GM21526 (cell line): ENCODE measurements around the gene NSMF.

Experiments used
- ATAC-seq: cut with Tn5 transposase; IDR thresholded peaks from one replicate; pipeline ENCODE4 v1.9.1; 2021; ENCODE audit warnings: moderate library complexity; ENCODE audit not compliant: unreplicated experiment, low FRiP score

NSMF gene

DNA sequence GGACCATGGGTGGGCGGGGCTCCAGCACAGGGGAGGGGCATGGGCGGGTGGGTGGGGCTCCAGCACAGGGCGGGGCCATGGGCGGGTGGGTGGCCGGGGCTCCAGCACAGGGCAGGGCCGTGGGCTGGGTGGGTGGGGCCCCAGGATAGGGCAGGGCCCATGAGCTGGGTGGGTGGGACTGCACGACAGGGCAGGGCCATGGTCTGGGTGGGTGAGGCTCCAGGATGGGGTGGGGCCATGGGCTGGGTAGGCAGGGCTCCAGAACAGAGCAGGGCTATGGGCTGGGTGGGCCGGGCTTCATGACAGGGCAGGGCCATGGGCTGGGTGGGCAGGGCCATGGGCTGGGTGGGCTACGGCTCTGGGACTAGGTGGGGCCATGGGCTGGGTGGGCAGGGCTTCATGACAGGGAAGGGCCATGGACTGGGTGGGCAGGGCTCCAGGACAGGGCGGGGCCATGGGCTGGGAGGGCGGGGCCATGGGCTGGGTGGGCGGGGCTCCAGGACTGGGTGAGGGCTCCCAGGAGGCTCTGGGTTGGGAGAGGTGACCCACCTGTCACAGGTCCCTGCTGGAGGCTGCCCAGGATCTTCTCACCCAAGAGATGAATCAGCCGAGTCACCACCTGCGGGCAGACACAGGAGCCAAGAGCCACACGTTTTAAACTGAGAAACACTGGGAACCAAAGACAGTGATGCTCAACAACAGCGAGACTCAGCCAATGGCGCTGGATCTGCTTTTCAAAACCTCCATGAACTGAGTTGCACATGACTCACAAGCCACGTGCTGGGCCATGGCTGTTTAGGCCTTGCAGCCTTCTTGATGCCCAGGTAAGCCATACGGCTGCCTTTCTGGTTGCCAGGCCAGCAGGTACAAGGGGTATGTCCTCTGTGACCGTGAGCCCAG is 33.6 kb upstream of the NSMF start:
- ATAC-seq = no peak

DNA sequence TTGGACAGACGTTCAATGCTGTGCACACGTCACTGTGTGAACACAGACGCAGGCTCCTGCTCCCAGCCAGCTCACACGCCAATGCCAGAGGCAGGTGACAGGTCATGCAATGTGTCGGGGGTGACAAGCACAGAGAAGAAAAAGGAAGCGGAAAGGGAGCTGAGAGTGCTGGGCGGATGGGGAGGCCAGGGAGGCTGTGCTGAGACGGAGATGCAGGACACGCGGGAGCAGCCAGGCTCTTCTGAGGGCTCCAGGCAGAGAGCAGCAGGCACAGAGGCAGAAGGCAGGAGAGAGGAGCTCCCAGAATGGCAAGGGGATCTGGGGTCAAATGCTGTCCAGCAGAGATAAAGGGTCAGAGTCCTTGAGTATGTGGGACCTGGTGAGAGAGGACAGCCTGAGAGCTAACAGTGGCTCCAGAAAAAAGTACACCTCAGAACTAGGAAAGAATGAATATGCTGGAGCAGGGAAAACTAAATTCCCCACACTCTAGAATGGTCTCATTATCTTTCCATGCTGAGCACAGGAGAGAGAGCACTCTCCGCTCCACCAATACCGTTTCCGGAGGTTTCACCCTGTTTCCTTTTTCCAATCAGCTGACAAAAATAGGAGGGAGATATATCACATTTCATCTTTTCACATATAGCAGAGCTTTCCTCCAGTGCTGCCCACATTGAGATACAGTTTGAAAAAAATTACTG is 32.8 kb upstream of the NSMF start:
- no peak for ATAC-seq

DNA sequence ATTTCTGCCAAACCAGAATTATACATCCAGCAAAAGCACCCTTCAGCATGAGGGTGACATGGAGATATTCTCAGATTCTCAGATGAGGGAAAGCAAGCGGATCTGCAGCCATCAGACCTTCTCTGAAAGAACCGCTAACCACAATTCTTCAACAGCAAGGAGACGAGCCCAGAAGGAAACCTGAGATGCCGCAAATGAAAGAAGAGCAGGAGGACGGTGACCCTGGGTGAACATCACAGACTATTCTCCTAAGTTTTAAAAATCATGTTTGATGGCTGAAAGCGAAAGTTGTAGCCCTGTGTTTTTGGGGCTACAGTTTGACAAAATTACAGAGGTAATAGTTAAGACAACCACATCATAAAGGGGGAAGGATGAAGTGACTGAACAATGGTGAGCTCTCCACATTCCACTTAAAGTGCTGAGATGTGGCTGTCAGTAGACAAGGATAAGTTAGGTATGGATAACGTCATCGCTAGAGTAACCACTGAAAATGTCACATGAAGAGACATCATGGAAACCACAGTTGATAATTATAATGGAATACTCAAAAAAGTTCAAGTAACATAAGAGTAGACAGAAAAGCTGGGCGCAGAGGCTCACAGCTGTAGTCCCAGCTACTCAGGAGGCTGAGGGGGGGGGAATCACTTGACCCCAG is 31.5 kb upstream of the NSMF start:
- ATAC-seq = no peak

GRCh38 chr9:137488906-137489305 is 29.8 kb upstream of the NSMF start:
- ATAC-seq = no peak

DNA sequence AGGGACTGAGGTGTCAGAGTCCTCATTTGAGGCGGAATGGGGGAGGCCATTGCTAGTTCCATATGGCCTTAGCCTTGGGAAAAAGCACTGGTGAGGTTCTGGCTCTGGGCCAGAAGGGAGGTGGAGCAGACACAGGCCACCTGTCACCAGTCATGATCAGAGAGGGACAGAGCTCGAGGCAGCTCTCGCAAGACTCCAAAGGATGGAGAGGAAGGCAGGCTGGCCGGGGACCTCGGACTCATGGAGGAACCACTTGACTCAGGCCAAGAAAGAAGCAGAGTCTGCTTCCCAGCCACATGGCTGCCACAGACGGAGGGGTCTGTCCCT is 29.2 kb upstream of the NSMF start:
- no peak for ATAC-seq

- ATAC-seq = no peak
Observed at GRCh38 chr9:137487454-137488326, 28.6 kb upstream of the NSMF start.

DNA sequence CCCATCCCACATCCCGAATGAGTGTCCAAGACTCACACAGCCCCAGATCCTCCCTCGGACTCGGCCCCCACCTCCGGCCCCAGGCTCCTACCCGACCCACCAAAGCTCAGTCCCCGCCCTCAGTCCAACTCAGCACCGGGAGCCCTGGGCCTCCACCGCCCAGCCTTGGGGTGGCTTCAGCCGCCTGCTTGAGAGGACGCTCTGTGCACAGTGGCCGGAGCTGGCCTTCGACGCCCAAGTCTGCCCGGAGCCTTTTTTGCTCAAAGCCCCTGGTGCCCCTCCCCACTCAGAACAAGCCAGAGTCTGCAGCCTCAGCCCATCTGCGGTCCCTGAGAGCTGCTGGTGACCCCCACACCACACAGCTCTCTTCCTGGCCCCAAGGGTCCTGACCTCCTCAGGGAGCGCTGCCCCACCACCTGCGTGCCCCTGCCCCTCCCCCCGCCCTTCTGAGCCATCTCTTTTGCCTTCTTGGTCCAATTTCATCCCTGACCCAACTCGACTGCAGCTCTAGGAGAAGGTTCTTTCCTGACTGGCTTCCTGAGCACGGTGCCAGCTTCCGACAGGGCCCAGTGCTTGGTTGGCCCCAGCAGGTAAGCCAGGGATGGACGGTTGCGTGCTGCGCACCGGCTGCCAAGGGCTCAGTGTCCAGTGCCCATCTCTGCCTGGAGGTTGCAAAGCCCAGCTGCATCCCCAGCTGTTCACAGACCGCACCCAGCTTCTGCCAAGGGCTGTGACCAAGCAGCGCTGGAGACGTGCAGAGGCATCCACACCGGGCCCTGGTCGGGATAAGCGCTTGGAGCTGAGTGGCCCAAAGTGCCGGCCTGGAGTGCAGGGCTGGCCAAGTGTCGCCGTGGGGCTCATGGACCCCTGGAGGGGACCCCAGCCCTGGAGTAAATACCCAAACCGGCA is 27.7 kb upstream of the NSMF start:
- no peak for ATAC-seq

GRCh38 chr9:137486141-137486490 is 27.0 kb upstream of the NSMF start:
- ATAC-seq = no peak

DNA sequence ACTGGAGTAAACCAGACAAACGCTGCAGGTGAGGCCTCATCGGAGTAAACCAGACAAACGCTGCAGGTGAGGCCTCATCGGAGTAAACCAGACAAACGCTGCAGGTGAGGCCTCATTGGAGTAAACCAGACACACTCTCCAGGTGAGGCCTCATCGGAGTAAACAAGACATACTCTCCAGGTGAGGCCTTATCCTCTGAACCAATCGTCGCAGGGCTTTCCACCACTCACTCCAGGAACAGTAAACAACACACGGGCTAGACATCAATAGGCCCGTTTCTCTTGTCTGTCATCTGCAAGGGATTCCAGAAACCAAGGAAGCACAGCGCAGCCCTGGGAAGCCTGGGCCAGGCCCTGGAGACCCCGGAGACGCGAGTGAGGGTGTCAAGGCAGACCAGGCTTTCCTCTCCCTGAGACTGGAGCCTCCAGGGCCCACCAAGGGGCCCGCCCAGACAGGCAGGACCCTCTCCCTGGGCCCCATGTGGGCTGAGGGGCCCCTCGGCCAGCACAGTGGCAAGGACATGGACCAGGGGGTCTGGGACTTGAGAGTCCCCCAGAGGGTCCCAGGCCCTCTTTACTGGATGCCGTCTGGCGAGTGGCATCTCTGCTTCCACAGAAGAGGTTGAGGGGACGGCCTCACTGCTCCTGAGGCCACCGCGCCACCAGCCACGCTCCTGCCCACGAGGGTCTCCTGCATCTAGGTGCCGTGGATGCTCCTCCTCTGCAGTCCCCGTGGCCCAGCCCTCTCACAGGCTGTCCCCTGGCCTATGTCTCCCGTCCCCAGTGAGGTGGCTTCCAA is 26.4 kb upstream of the NSMF start:
- ATAC-seq = no peak

DNA sequence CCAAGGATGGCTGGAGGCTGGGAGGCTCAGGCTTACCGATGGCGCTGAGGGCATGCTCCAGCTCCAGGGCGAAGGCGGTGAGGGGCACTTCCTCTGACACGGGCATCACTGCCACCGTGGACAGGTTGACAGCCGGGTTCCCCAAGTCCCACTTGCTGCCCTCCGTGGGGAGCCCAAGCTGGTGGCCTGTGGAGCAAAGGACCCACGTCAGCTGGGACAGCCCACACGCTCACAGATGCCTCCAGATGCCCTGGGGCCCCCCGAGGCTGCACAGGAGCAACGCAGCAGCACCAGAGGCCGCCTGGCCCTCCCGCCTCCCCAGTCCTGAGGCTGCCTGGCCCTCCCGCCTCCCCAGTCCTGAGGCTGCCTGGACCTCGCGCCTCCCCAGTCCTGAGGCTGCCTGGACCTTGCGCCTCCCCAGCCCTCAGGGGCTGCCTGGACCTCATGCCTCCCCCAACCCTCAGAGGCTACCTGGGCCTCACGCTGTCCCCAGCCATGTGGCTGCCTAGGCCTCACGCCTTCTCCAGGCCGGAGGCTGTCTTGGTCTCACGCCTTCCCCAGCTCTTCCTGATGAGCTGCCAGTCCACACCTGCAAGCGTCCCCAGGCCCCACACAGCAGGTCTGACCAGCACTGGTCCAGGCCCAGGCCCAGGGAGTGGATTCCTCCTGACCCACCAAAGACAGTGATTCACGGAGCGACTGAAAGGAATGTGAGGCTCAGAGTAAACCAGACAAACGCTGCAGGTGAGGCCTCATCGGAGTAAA is 25.6 kb upstream of the NSMF start:
- ATAC-seq = no peak

DNA sequence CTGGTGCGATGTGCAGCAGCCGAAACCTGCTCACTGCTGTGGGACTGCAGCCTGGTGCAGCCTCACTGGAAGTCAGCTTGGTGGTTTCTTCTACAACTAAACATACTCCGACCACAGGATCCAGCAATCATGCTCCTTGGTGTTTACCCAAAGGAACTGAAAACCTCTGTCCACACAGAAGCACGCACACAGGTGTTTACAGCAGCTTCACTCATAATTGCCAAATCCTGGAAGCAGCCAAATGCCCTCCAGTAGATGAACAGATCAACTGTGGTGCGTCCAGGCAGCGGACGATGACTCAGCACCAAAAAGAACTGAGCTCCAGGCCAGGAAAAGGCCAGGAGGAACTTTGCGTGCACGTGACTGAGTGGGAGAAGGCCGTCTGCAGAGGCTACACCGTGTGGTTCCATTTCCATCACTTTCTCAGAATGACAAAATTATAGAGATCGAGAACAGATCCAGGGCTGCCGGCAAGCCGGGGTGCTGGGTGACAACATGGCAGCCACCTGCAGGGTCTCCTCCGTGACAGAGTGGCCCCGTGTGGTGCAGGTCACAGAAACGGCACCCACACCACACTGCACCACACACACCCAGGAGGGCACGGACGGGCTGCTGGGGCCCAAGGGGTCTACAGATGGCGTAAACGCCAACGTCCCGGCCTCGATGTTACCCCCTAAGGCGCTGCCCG is 23.1 kb upstream of the NSMF start:
- no peak for ATAC-seq

DNA sequence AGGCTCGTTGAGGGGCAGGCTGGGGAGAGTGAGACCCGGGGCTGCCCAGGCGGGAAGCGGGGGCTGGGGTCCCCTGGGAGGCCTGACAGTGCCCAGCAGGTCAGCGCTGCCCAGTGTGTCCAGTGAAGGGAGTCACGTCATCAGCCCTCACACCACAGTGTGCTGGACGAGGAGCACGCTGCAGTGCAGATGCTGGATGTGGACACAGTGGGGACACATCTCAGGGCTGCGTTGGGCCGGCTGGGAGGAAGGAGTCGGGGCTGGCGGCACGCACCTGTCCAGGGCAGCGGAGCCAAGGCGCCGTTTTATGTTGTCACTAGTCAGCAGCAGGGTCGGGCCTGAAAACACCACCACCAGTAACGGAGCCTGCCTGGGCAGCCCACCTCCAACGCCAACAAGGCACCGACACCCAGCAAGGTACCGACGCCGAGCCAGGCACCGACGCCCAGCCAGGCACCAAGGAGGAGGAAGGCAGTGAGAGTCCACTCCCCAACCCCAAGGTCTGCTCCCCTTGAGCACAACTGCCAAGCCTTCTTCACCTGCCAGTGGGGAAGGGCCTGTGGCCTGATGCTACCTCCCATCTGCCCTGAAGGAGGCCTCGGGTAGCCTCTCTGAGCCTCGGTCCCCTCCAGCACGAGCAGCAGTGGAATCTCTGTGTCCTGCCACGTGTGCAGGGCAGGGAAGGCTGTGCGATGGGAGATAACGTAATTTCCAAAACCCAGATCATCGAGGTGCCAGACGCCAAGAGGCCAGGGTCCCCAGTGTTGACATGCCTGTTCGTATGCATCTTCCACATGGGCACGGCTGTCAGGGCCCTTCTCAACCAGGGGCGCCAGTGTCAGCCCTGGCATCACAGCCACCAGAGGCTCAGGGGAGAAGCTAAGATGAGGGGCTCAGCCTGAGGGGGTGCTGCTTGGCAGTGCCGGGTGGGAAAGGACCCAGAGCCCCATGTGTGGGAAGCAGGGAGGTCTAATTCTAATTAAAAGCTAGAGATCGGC is 21.9 kb upstream of the NSMF start:
- ATAC-seq = no peak

DNA sequence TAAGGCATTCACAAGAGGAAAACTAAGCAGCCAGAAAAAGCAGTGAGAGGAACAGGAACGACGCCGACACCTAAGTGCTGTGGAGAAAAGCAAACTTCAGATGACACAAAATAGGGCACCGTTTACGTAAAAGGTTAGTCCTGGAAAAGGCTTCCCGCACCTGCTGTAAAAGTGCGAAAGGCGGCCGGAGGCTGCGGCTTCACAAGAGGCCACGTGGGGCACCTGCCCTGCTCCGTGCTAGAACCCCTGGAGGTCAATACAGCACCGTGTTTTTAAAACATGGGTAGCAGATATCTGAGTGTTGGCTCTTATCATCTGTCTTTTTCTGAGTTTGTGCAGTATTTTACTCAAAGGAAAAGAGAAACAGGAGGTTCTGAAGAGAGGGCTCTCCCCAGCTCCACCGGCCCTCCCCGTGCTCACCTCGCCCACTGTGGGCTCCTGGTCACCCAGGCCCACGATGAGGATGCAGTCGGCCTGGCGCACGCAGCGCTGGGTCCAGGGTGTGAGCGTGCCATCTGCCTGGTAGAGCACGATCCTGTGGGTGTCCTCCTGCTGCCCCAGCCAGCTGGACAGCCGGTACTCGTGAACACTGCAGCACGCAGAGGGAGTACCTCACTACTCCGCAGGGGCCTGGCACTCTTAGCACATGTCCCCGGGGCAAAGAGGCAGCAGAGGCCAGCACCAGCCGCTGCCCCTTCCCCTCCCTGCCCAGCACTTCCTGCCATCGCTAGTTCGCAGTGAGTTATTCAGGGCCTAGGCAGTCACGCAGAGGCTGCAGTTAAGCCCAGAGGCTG is 21.0 kb upstream of the NSMF start:
- ATAC-seq = no peak

DNA sequence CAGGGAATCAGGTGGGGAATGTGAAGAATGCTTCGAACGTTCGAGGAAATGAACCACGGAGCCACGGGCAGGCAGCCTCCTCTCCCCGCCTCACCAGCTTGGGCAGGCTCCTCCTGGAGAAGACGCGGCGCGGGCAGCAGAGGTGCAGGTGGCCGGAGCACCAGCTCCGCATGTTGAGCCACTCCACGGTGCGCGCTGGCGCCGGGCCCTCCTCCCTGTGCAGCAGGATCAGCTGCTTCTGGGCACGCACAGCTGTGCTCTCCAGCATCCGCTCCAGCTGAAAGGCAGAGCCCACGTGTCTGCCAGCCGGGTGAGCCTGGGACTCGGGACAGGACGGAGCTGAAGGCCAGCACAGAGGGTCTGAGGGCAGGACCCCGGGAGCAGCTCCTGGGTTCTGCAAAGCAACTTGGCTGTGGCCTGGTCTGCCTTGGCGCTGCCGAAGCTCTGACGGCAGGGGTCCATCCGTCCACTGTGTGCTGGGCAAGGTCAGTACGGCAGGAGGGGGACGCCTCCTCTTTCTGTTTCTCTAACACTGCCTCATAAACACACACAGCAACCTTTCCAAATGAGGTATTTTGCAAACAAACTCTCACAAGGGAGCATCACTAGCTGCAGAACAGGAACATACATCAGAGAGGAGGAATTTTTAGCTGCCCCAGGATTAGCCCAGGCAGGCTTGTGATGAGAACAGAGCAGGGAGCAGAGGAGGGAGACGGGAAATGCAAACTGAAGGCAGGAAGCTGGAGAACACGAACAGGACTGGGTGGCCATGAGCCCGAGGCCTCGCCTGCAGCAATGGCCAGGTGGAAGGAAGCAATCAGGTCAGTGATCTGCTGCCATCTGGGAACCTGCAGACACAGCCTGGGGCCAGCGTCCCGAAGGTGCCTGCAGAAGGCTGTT is 20.1 kb upstream of the NSMF start:
- no peak for ATAC-seq

GRCh38 chr9:137478613-137478961 is 19.5 kb upstream of the NSMF start:
- no peak for ATAC-seq
